LoVo (cell line): ENCODE measurements around the gene SLC34A2.

Experiments used
- DNase-seq: peaks from one replicate; pipeline ENCODE4 v3.0.0-alpha.2; 2016; ENCODE audit warnings: low spot score

Gene SLC34A2

DNA sequence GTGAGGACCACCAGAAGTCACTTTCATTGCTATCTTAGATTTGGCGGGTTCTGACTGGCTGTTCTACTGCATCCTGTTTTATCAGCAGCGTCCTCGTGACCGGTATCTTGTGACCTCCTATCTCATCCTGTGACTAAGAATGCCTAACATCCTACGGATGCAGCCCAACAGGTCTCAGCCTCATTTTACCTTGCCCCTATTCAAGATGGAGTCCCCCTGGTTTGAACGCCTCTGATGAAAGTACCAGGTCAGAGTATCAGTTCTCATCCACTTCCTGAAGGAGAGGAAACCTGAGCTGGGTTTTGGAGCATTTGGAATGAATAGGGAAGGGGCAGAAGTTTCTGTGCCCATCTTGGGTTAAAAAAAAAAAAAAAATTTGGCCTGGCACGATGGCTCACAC lies 70.2 kb downstream of the SLC34A2 start:
- DNase-seq = no peak

GRCh38 chr4:25727711-25728493 lies 72.3 kb downstream of the SLC34A2 start:
- no peak for DNase-seq
